H9 (cell line): ENCODE data around the gene CNTN3. TPM values are rescaled to one million over a fixed set of nuclear protein-coding genes. Genes with fewer than 3 reads are reported as not detected.

Experiments used
- DNase-seq: peaks from one replicate; pipeline ENCODE4 v3.0.0-alpha.2; 2017
- H2AFZ ChIP-seq: one replicate; pipeline ENCODE4 v1.6.1; 2013; ENCODE audit warnings: mild to moderate bottlenecking, low read length, control low read depth, moderate library complexity
- H2AK5ac ChIP-seq: 2 replicates; pipeline ENCODE4 v1.6.1; 2013; ENCODE audit warnings: low read length, control low read depth, mixed read lengths; ENCODE audit not compliant: insufficient read length
- H2BK120ac ChIP-seq: one replicate; pipeline ENCODE4 v1.6.1; 2013; ENCODE audit warnings: low read depth, mild to moderate bottlenecking, low read length, control low read depth, inconsistent platforms; ENCODE audit not compliant: poor library complexity, severe bottlenecking
- H2BK12ac ChIP-seq: 2 replicates; pipeline ENCODE4 v1.6.1; 2013; ENCODE audit warnings: low read length, control low read depth, mixed read lengths, low read depth; ENCODE audit not compliant: insufficient read length
- H2BK15ac ChIP-seq: 2 replicates; pipeline ENCODE4 v1.6.1; 2013; ENCODE audit warnings: low read depth, low read length, control low read depth
- H2BK20ac ChIP-seq: one replicate; pipeline ENCODE4 v1.6.1; 2013; ENCODE audit warnings: low read depth, mild to moderate bottlenecking, low read length, control low read depth, inconsistent platforms; ENCODE audit not compliant: poor library complexity, severe bottlenecking
- H2BK5ac ChIP-seq: 2 replicates; pipeline ENCODE4 v1.6.1; 2013; ENCODE audit warnings: low read length, control low read depth, mixed read lengths; ENCODE audit not compliant: insufficient read length
- H3K14ac ChIP-seq: 2 replicates; pipeline ENCODE4 v1.6.1; 2013; ENCODE audit warnings: low read length, control low read depth; ENCODE audit not compliant: insufficient read depth
- H3K18ac ChIP-seq: 2 replicates; pipeline ENCODE4 v1.6.1; 2013; ENCODE audit warnings: low read depth, mild to moderate bottlenecking, mixed read lengths, low read length, control low read depth; ENCODE audit not compliant: insufficient read length
- H3K23ac ChIP-seq: 2 replicates; pipeline ENCODE4 v1.6.1; 2013; ENCODE audit warnings: low read length, control low read depth, mixed read lengths, low read depth; ENCODE audit not compliant: insufficient read length
- H3K23me2 ChIP-seq: 2 replicates; pipeline ENCODE4 v1.6.1; 2013; ENCODE audit warnings: low read depth, mild to moderate bottlenecking, mixed read lengths, low read length, control low read depth; ENCODE audit not compliant: insufficient read length, poor library complexity, severe bottlenecking
- H3K27ac ChIP-seq: 2 replicates; pipeline ENCODE4 v1.5.1; 2013; ENCODE audit warnings: low read length, control low read depth, mixed read lengths, low read depth; ENCODE audit not compliant: insufficient read length
- H3K27me3 ChIP-seq: 2 replicates; pipeline ENCODE4 v1.6.1; 2013; ENCODE audit warnings: low read length, control low read depth, inconsistent platforms; ENCODE audit not compliant: insufficient read depth
- H3K4ac ChIP-seq: 2 replicates; pipeline ENCODE4 v1.6.1; 2013; ENCODE audit warnings: low read depth, mild to moderate bottlenecking, control low read depth, inconsistent platforms, low read length, moderate library complexity
- H3K4me1 ChIP-seq: 2 replicates; pipeline ENCODE4 v1.6.1; 2013; ENCODE audit warnings: low read length, control low read depth, inconsistent platforms; ENCODE audit not compliant: insufficient read depth
- H3K4me2 ChIP-seq: 2 replicates; pipeline ENCODE4 v1.6.1; 2013; ENCODE audit warnings: low read length, control low read depth, mixed read lengths; ENCODE audit not compliant: insufficient read length, insufficient read depth
- H3K56ac ChIP-seq: 2 replicates; pipeline ENCODE4 v1.6.1; 2013; ENCODE audit warnings: low read depth, mild to moderate bottlenecking, mixed read lengths, low read length, control low read depth; ENCODE audit not compliant: insufficient read length
- H3K79me1 ChIP-seq: 2 replicates; pipeline ENCODE4 v1.6.1; 2013; ENCODE audit warnings: low read depth, mild to moderate bottlenecking, moderate library complexity, low read length, control low read depth, inconsistent platforms; ENCODE audit not compliant: insufficient read depth, poor library complexity, severe bottlenecking
- H3K79me2 ChIP-seq: 2 replicates; pipeline ENCODE4 v1.6.1; 2013; ENCODE audit warnings: low read length, control low read depth, inconsistent platforms; ENCODE audit not compliant: insufficient read depth
- H3K9ac ChIP-seq: 2 replicates; pipeline ENCODE4 v1.6.1; 2013; ENCODE audit warnings: low read length, control low read depth, mixed read lengths; ENCODE audit not compliant: insufficient read length; ENCODE audit errors: extremely low read depth
- H3K9me3 ChIP-seq: one replicate; pipeline ENCODE4 v1.6.1; 2013; ENCODE audit warnings: low read depth, low read length, inconsistent platforms; ENCODE audit not compliant: control insufficient read depth
- H3T11ph ChIP-seq: one replicate; pipeline ENCODE4 v1.6.1; 2013; ENCODE audit warnings: mild to moderate bottlenecking, low read length, control low read depth, inconsistent platforms
- H4K20me1 ChIP-seq: one replicate; pipeline ENCODE4 v1.6.1; 2013; ENCODE audit not compliant: control insufficient read depth, insufficient read length, insufficient read depth
- H4K5ac ChIP-seq: 2 replicates; pipeline ENCODE4 v1.6.1; 2013; ENCODE audit warnings: low read depth, mild to moderate bottlenecking, mixed read lengths, low read length, control low read depth; ENCODE audit not compliant: insufficient read length
- H4K8ac ChIP-seq: replicated peaks from 2 replicates; pipeline ENCODE4 v1.6.1; 2013; ENCODE audit warnings: low read length, control low read depth, mixed read lengths, low read depth; ENCODE audit not compliant: insufficient read length
- H4K91ac ChIP-seq: 2 replicates; pipeline ENCODE4 v1.6.1; 2013; ENCODE audit warnings: low read depth, mild to moderate bottlenecking, moderate library complexity, mixed read lengths, low read length, control low read depth; ENCODE audit not compliant: insufficient read length
- H3K27ac Mint-ChIP-seq, 3 experiments: 2 replicates in 2 of 3; 3 replicates in 1 of 3; pipeline ENCODE4 v1.8.0; 2020 to 2021; ENCODE audit warnings: mixed read lengths in 3 of 3, mild to moderate bottlenecking in 1 of 3, moderate library complexity in 1 of 3
- H3K27me3 Mint-ChIP-seq: 2 replicates; pipeline ENCODE4 v1.8.0; 2021; ENCODE audit warnings: low read depth, mild to moderate bottlenecking, moderate library complexity, mixed read lengths
- H3K36me3 Mint-ChIP-seq, 3 experiments: 2 replicates in 2 of 3; 3 replicates in 1 of 3; pipeline ENCODE4 v1.8.0; 2020 to 2021; ENCODE audit warnings: low read depth in 3 of 3, mixed read lengths in 3 of 3; ENCODE audit not compliant: insufficient read depth in 1 of 3
- H3K4me1 Mint-ChIP-seq, 2 experiments: 2 replicates each; pipeline ENCODE4 v1.8.0; 2020; ENCODE audit warnings: mixed read lengths in 2 of 2
- H3K4me3 Mint-ChIP-seq, 2 experiments: 2 replicates in 1 of 2; 3 replicates in 1 of 2; pipeline ENCODE4 v1.8.0; 2020 to 2021; ENCODE audit warnings: mild to moderate bottlenecking in 2 of 2, mixed read lengths in 2 of 2, moderate library complexity in 1 of 2
- H3K9me3 Mint-ChIP-seq, 2 experiments: 2 replicates in 1 of 2; 3 replicates in 1 of 2; pipeline ENCODE4 v1.8.0; 2020; ENCODE audit warnings: mild to moderate bottlenecking in 2 of 2, mixed read lengths in 2 of 2, moderate library complexity in 1 of 2
- CTCF ChIP-seq: fragments of 200-600 bp; sonication (generic); conservative IDR thresholded peaks from 3 replicates; pipeline ENCODE4 v1.8.0; 2021; ENCODE audit warnings: antibody characterized with exemption, mild to moderate bottlenecking
- WGBS: extraction: QIAGEN DNeasy Blood & Tissue Kit; methylation state at CpG from one replicate; pipeline ENCODE4 v1.1.7; 2013; ENCODE audit warnings: missing lambda C conversion rate, low lambda C conversion rate, mixed read lengths; ENCODE audit not compliant: insufficient read length; ENCODE audit errors: extremely low coverage; 5-methylcytosine and 5-hydroxymethylcytosine counted together
- total RNA-seq: library from RNA; stranded (reverse); gene quantifications from 2 replicates; pipeline ENCODE4 v1.2.1, GENCODE V29; 2021

The CNTN3 gene
- total RNA-seq, 1 experiment from 2014 or later = not detected

- H2BK15ac ChIP-seq = no peak overlapping the region
- Mint-ChIP-seq H3K36me3 (no peaks in the 10 kb centered on the region), H3K9me3 (no peaks in the 10 kb centered on the region), H3K27me3 (no peaks in the 10 kb centered on the region; the same call in 1 of the 2 replicates), H3K27ac (no peak overlapping the region), H3K4me3 (no peak overlapping the region), H3K4me1 (peaks cover 2% of the 10 kb centered on the region in 2 experiments; a peak in 3 of 4 replicates)
- H3K23me2 ChIP-seq = no peaks in the 10 kb centered on the region
- no peak overlapping the region for H2BK120ac ChIP-seq
- no peak overlapping the region for H2BK5ac ChIP-seq
- H3K27ac ChIP-seq = no peak overlapping the region
- no peak overlapping the region for H3K4me2 ChIP-seq
- H3K9me3 ChIP-seq = no peaks in the 10 kb centered on the region
- no peak overlapping the region for H4K91ac ChIP-seq
- no peak overlapping the region for H3T11ph ChIP-seq
- H3K9ac ChIP-seq = no peak overlapping the region
- H3K18ac ChIP-seq = no peak overlapping the region
- H2BK20ac ChIP-seq = no peak overlapping the region
- no peak overlapping the region for H3K4ac ChIP-seq
- no peak overlapping the region for H4K5ac ChIP-seq
- no peak overlapping the region for H2AK5ac ChIP-seq
- no peak overlapping the region for H4K8ac ChIP-seq
- no peaks in the 10 kb centered on the region for H3K79me2 ChIP-seq
- no peaks in the 10 kb centered on the region for H3K4me1 ChIP-seq
- H4K20me1 ChIP-seq = no peaks in the 10 kb centered on the region
- H2AFZ ChIP-seq = no peak overlapping the region
- H3K56ac ChIP-seq = no peak overlapping the region
- H2BK12ac ChIP-seq = no peak overlapping the region
- no peaks in the 10 kb centered on the region for H3K79me1 ChIP-seq
- H3K14ac ChIP-seq = no peak overlapping the region
- no peak for DNase-seq
- WGBS = no CpG with 5 or more reads among the region's 2 CpGs
- TF ChIP-seq CTCF = no peak
- no peaks in the 10 kb centered on the region for H3K27me3 ChIP-seq
- no peak overlapping the region for H3K23ac ChIP-seq
These were observed 11.6 kb upstream of the CNTN3 start for GRCh38 chr3:74626011-74626410.
